HEK293 (cell line): ENCODE measurements around the gene HEG1.

Experiments
- GLIS1 ChIP-seq: fragments of 450-650 bp; formaldehyde crosslinking; IDR thresholded peaks from 2 replicates; pipeline ENCODE4 v1.5.1; 2016; ENCODE audit warnings: missing biosample characterization, missing genetic modification characterization
- RBAK ChIP-seq: fragments of 450-650 bp; formaldehyde crosslinking; IDR thresholded peaks from 2 replicates; pipeline ENCODE4 v1.5.1; 2016; ENCODE audit warnings: missing biosample characterization, missing genetic modification characterization
- ZNF292 ChIP-seq: fragments of 450-650 bp; formaldehyde crosslinking; IDR thresholded peaks from 2 replicates; pipeline ENCODE4 v1.5.1; 2016; ENCODE audit warnings: low read depth, missing biosample characterization, missing genetic modification characterization, borderline replicate concordance
- ZNF670 ChIP-seq: fragments of 450-650 bp; formaldehyde crosslinking; IDR thresholded peaks from 2 replicates; pipeline ENCODE4 v1.5.1; 2016; ENCODE audit warnings: missing biosample characterization, missing genetic modification characterization, low read depth
- ZNF701 ChIP-seq: fragments of 450-650 bp; formaldehyde crosslinking; IDR thresholded peaks from 2 replicates; pipeline ENCODE4 v1.5.1; 2016; ENCODE audit warnings: missing biosample characterization, missing genetic modification characterization
- ZNF707 ChIP-seq: fragments of 450-650 bp; formaldehyde crosslinking; IDR thresholded peaks from 2 replicates; pipeline ENCODE4 v1.5.1; 2016; ENCODE audit warnings: missing biosample characterization, missing genetic modification characterization
- ZNF791 ChIP-seq: fragments of 450-650 bp; formaldehyde crosslinking; IDR thresholded peaks from 2 replicates; pipeline ENCODE4 v1.5.1; 2016; ENCODE audit warnings: missing biosample characterization, missing genetic modification characterization
- ZNF792 ChIP-seq: fragments of 450-650 bp; formaldehyde crosslinking; IDR thresholded peaks from 2 replicates; pipeline ENCODE4 v1.5.1; 2016; ENCODE audit warnings: missing biosample characterization, missing genetic modification characterization
- TF ChIP-seq, protein P1 (sequence below): fragments of 450-650 bp; formaldehyde crosslinking; IDR thresholded peaks from 2 replicates; pipeline ENCODE4 v1.5.1; 2016; ENCODE audit warnings: missing biosample characterization, missing genetic modification characterization
- TF ChIP-seq, protein P2 (sequence below): fragments of 450-650 bp; formaldehyde crosslinking; IDR thresholded peaks from 2 replicates; pipeline ENCODE4 v1.5.1; 2016; ENCODE audit warnings: missing biosample characterization, missing genetic modification characterization

DNA sequence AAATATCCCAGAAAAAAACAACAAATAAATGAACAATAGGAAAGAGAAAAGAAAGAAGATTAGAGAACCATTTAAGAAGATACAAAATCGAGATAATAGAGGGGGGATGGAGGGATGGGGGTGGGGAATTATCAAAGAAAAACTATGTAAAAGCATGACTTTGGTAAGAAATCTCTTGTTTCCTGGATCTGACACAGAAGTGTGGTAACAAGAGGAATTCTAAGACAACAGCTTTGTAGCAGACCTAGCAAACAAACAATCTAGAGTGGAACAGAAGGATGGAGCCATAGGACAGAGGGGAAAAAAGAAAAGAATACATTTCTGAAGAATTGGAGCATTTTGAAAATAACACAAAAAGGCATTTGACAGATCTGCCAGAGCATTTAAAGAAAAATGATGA, 49.3 kb upstream of the HEG1 start:
- TF ChIP-seq, protein P1, sequence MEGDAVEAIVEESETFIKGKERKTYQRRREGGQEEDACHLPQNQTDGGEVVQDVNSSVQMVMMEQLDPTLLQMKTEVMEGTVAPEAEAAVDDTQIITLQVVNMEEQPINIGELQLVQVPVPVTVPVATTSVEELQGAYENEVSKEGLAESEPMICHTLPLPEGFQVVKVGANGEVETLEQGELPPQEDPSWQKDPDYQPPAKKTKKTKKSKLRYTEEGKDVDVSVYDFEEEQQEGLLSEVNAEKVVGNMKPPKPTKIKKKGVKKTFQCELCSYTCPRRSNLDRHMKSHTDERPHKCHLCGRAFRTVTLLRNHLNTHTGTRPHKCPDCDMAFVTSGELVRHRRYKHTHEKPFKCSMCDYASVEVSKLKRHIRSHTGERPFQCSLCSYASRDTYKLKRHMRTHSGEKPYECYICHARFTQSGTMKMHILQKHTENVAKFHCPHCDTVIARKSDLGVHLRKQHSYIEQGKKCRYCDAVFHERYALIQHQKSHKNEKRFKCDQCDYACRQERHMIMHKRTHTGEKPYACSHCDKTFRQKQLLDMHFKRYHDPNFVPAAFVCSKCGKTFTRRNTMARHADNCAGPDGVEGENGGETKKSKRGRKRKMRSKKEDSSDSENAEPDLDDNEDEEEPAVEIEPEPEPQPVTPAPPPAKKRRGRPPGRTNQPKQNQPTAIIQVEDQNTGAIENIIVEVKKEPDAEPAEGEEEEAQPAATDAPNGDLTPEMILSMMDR, result no peak
- no peak for TF ChIP-seq GLIS1 (tag by site-specific recombination)
- TF ChIP-seq, protein P2, sequence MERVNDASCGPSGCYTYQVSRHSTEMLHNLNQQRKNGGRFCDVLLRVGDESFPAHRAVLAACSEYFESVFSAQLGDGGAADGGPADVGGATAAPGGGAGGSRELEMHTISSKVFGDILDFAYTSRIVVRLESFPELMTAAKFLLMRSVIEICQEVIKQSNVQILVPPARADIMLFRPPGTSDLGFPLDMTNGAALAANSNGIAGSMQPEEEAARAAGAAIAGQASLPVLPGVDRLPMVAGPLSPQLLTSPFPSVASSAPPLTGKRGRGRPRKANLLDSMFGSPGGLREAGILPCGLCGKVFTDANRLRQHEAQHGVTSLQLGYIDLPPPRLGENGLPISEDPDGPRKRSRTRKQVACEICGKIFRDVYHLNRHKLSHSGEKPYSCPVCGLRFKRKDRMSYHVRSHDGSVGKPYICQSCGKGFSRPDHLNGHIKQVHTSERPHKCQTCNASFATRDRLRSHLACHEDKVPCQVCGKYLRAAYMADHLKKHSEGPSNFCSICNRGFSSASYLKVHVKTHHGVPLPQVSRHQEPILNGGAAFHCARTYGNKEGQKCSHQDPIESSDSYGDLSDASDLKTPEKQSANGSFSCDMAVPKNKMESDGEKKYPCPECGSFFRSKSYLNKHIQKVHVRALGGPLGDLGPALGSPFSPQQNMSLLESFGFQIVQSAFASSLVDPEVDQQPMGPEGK (tag by site-specific recombination), result no peak
- TF ChIP-seq ZNF791, result no peak
- no peak for TF ChIP-seq ZNF701 (tag by site-specific recombination)
- TF ChIP-seq ZNF670 (tag by site-specific recombination), result no peak
- no peak for TF ChIP-seq ZNF292 (tag by site-specific recombination)
- TF ChIP-seq ZNF792 (tag by site-specific recombination), result no peak
- no peak for TF ChIP-seq RBAK
- no peak for TF ChIP-seq ZNF707
